Activated naive CD8-positive, alpha-beta T cell treated with anti-CD3 and anti-CD28 coated beads for 36 hours (primary cell): ENCODE measurements around the gene PLAC8L1. TPM values are rescaled to one million over a fixed set of nuclear protein-coding genes. Genes with fewer than 3 reads are reported as not detected.

Experiments used
- DNase-seq: peaks from one replicate; pipeline ENCODE4 v3.0.0; 2021
- H3K27ac Mint-ChIP-seq: one replicate; pipeline ENCODE4 v1.8.0; 2022; ENCODE audit warnings: mild to moderate bottlenecking, moderate library complexity, mixed read lengths
- H3K27me3 Mint-ChIP-seq: one replicate; pipeline ENCODE4 v1.8.0; 2022; ENCODE audit warnings: mild to moderate bottlenecking, mixed read lengths
- H3K36me3 Mint-ChIP-seq: one replicate; pipeline ENCODE4 v1.8.0; 2021; ENCODE audit warnings: mild to moderate bottlenecking, mixed read lengths
- H3K4me1 Mint-ChIP-seq: one replicate; pipeline ENCODE4 v1.8.0; 2021; ENCODE audit warnings: mixed read lengths
- H3K4me3 Mint-ChIP-seq: one replicate; pipeline ENCODE4 v1.8.0; 2022; ENCODE audit warnings: mild to moderate bottlenecking, moderate library complexity, mixed read lengths
- H3K9me3 Mint-ChIP-seq: one replicate; pipeline ENCODE4 v1.8.0; 2022; ENCODE audit warnings: mixed read lengths
- total RNA-seq, 2 experiments: library from RNA; stranded (reverse); gene quantifications; one replicate each; pipeline ENCODE4 v1.2.3, GENCODE V29; 2021

Gene PLAC8L1
- total RNA-seq, 2 experiments from 2014 or later, result 0.36 TPM; not detected in 1

DNA sequence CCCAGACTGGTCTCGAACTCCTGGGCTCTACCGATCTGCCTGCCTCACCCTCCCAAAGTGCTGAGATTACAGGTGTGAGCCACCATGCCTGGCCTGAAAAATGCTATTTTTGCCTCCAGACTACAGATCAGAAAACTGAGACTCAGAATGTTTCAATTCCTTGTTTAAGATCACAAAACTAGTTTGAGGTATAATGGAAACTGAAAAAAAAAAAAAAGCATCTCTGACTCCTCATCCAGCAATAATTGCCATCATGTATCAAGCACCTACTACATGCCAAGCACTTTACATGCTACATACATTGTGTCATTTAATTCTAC, 35.6 kb downstream of the PLAC8L1 start:
- peaks cover 3% of the 10 kb centered on the region for H3K27me3 Mint-ChIP-seq

GRCh38 chr5:146068977-146069779, 36.2 kb downstream of the PLAC8L1 start:
- H3K27ac Mint-ChIP-seq, result no peak overlapping the region
- no peaks in the 10 kb centered on the region for H3K36me3 Mint-ChIP-seq
- no peak overlapping the region for H3K4me3 Mint-ChIP-seq
- peaks cover 4% of the 10 kb centered on the region for H3K27me3 Mint-ChIP-seq
- no peaks in the 10 kb centered on the region for H3K4me1 Mint-ChIP-seq
- no peak for DNase-seq
- no peaks in the 10 kb centered on the region for H3K9me3 Mint-ChIP-seq

More for the DNA sequence above, 35.6 kb downstream of the PLAC8L1 start:
- DNase-seq, result no peak
- Mint-ChIP-seq H3K4me3 (no peak overlapping the region), H3K9me3 (no peaks in the 10 kb centered on the region), H3K27ac (no peak overlapping the region), H3K4me1 (no peaks in the 10 kb centered on the region), H3K36me3 (no peaks in the 10 kb centered on the region)

DNA sequence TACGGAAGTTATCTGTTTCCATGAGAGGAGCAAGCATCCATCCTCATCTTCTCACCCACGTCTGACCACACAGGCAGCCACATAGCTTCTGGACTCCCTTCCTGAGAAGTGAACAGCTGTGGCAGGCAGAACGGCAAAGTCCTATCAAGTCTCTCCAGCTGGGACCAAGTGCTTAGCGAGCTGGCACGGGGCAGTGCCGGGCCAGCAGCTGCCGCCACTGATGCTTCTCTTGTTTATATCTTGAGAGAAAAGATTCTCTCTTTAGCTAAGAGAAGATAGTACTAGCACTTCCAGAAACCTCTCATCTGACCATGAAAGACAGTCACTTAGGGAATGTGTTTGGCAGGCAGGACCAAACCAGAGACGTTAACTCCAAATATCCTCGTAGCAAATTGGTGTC, 37.2 kb downstream of the PLAC8L1 start:
- H3K27me3 Mint-ChIP-seq, result peaks cover 4% of the 10 kb centered on the region
- H3K4me1 Mint-ChIP-seq, result no peaks in the 10 kb centered on the region
- no peak for DNase-seq

GRCh38 chr5:146066968-146067367, 38.4 kb downstream of the PLAC8L1 start:
- Mint-ChIP-seq H3K9me3 (no peaks in the 10 kb centered on the region), H3K36me3 (no peaks in the 10 kb centered on the region), H3K4me1 (no peaks in the 10 kb centered on the region), H3K27me3 (peaks cover 4% of the 10 kb centered on the region), H3K4me3 (no peak overlapping the region), H3K27ac (no peak overlapping the region)
- DNase-seq, result no peak

More for the DNA sequence above, 37.2 kb downstream of the PLAC8L1 start:
- H3K27ac Mint-ChIP-seq, result no peak overlapping the region
- no peak overlapping the region for H3K4me3 Mint-ChIP-seq
- H3K36me3 Mint-ChIP-seq, result no peaks in the 10 kb centered on the region
- H3K9me3 Mint-ChIP-seq, result no peaks in the 10 kb centered on the region

DNA sequence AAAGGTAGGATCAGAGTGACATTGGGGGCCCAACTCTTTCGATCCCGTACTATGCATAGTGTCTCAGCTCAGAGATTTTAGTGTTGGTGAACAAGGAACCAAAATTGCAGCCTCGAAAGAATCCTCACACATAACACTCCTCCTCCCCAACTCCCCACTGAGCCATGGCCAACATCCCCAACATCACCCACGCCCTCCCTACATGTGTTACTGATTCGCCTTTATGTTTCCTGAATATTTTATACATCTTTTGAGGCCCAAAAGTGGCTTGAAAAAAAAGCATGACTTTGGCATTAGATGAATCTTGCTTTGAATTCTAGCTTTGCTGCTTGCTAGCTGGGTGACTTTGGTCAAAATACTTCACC, 45.2 kb downstream of the PLAC8L1 start:
- no peaks in the 10 kb centered on the region for H3K36me3 Mint-ChIP-seq
- peaks cover 12% of the 10 kb centered on the region for H3K27me3 Mint-ChIP-seq
- H3K27ac Mint-ChIP-seq, result no peak overlapping the region

GRCh38 chr5:146059460-146060220, 45.7 kb downstream of the PLAC8L1 start:
- DNase-seq, result no peak
- H3K4me1 Mint-ChIP-seq, result no peaks in the 10 kb centered on the region
- no peak overlapping the region for H3K4me3 Mint-ChIP-seq
- H3K27me3 Mint-ChIP-seq, result peaks cover 9% of the 10 kb centered on the region
- H3K9me3 Mint-ChIP-seq, result no peaks in the 10 kb centered on the region
- H3K36me3 Mint-ChIP-seq, result no peaks in the 10 kb centered on the region
- H3K27ac Mint-ChIP-seq, result no peak overlapping the region

More for the DNA sequence above, 45.2 kb downstream of the PLAC8L1 start:
- H3K4me1 Mint-ChIP-seq, result no peaks in the 10 kb centered on the region
- no peak overlapping the region for H3K4me3 Mint-ChIP-seq
- H3K9me3 Mint-ChIP-seq, result no peaks in the 10 kb centered on the region
- no peak for DNase-seq

GRCh38 chr5:146055432-146055831, 49.9 kb downstream of the PLAC8L1 start:
- Mint-ChIP-seq H3K9me3 (no peaks in the 10 kb centered on the region), H3K36me3 (no peaks in the 10 kb centered on the region), H3K27me3 (peaks cover 9% of the 10 kb centered on the region), H3K27ac (no peak overlapping the region), H3K4me3 (no peak overlapping the region), H3K4me1 (no peaks in the 10 kb centered on the region)
- no peak for DNase-seq

GRCh38 chr5:146052780-146053179, 52.6 kb downstream of the PLAC8L1 start:
- Mint-ChIP-seq H3K4me3 (no peak overlapping the region), H3K4me1 (no peaks in the 10 kb centered on the region)

GRCh38 chr5:146051678-146052077, 53.7 kb downstream of the PLAC8L1 start:
- no peaks in the 10 kb centered on the region for H3K36me3 Mint-ChIP-seq
- H3K27ac Mint-ChIP-seq, result no peak overlapping the region
- no peaks in the 10 kb centered on the region for H3K4me1 Mint-ChIP-seq
- H3K4me3 Mint-ChIP-seq, result no peak overlapping the region
- peaks cover 12% of the 10 kb centered on the region for H3K27me3 Mint-ChIP-seq
- no peaks in the 10 kb centered on the region for H3K9me3 Mint-ChIP-seq
- DNase-seq, result no peak

More at GRCh38 chr5:146052780-146053179, 52.6 kb downstream of the PLAC8L1 start:
- peaks cover 12% of the 10 kb centered on the region for H3K27me3 Mint-ChIP-seq
- DNase-seq, result no peak
- H3K9me3 Mint-ChIP-seq, result no peaks in the 10 kb centered on the region
- no peak overlapping the region for H3K27ac Mint-ChIP-seq
- no peaks in the 10 kb centered on the region for H3K36me3 Mint-ChIP-seq

- Mint-ChIP-seq H3K9me3 (no peaks in the 10 kb centered on the region), H3K36me3 (no peaks in the 10 kb centered on the region), H3K27ac (no peak overlapping the region), H3K27me3 (peaks cover 12% of the 10 kb centered on the region), H3K4me1 (no peaks in the 10 kb centered on the region), H3K4me3 (no peak overlapping the region)
- no peak for DNase-seq
These were observed 55.3 kb downstream of the PLAC8L1 start for GRCh38 chr5:146050086-146050485.

- Mint-ChIP-seq H3K4me3 (no peak overlapping the region), H3K27ac (no peak overlapping the region), H3K9me3 (no peaks in the 10 kb centered on the region), H3K36me3 (no peaks in the 10 kb centered on the region), H3K27me3 (peaks cover 12% of the 10 kb centered on the region), H3K4me1 (no peaks in the 10 kb centered on the region)
- DNase-seq, result no peak
These were observed 55.7 kb downstream of the PLAC8L1 start for GRCh38 chr5:146049704-146050026.

DNA sequence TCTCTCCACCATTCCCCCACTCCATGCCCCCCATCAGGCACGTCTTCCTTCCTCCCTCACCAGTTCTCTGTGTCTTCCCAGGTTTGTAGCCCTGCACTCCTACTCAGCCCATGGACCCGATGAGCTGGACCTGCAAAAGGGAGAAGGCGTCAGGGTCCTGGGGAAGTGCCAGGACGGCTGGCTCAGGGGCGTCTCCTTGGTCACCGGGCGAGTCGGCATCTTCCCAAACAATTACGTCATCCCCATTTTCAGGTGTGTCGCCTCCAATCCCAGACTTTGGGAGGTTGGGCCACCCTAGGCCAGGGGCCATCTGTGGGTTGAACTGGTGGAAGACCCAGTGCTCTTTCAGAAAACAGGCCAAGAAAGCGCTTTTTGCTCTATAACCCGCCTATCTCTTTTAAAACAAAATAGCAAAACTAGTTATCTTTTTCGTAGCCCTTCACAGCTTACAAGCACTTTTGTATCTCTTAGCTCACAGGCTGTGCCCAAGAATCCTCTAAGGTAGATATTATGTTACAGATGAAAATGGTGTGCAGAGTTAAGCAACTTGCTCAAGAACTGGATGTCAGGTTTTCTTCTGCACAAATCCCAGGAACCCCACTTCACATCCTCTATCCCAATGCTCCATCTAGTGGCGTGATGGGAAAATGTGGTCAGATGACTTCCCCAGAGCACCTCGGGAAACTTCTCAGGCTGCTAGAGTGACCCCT, 56.2 kb downstream of the PLAC8L1 start:
- DNase-seq, result peak; percentile 11
- H3K4me1 Mint-ChIP-seq, result no peaks in the 10 kb centered on the region

DNA sequence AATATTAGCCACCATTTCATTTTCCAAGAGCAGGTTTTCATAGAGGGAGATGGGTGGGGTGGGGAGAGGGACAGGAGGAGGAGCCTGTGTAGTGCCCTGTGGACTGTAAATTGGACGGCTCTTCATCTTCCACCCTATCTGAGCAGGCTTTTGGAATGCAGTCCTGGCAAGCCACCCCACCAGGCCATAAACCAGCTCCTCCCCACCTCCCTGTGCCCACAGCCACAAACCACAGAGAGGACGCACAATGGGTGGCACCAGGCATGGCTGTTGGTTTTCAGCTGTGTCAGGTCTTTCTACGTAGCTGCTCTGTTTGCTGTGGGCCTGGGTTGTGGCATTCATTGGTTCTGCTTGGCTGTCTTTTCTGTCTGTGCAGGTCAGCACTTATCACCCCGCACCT, 58.0 kb downstream of the PLAC8L1 start:
- Mint-ChIP-seq H3K27me3 (peaks cover 12% of the 10 kb centered on the region), H3K4me1 (no peaks in the 10 kb centered on the region), H3K4me3 (no peak overlapping the region), H3K36me3 (no peaks in the 10 kb centered on the region), H3K27ac (no peak overlapping the region), H3K9me3 (no peaks in the 10 kb centered on the region)
- DNase-seq, result no peak

More for the DNA sequence above, 56.2 kb downstream of the PLAC8L1 start:
- Mint-ChIP-seq H3K4me3 (no peak overlapping the region), H3K27ac (no peak overlapping the region), H3K9me3 (no peaks in the 10 kb centered on the region), H3K27me3 (peaks cover 12% of the 10 kb centered on the region), H3K36me3 (no peaks in the 10 kb centered on the region)

DNA sequence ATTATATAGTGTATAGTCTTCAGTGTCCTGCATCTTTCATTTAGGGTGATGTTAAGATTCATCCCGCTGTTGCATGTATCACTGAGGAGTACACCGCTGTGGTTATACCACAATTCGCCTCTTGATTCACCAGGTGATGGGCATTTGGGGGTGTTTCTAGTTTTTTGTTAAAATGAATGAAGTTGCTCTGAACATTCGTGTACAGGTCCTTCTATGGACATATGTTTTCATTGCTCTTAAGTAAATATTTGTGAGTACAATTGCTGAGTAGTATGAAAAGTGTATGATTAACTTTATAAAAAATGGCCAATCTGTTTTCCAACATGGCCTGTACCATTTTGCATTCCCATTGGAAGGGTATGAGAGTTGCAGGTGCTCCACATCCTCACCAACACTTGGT, 61.7 kb downstream of the PLAC8L1 start:
- DNase-seq, result no peak
- Mint-ChIP-seq H3K27me3 (peaks cover 3% of the 10 kb centered on the region), H3K4me1 (no peaks in the 10 kb centered on the region), H3K4me3 (no peak overlapping the region), H3K36me3 (no peaks in the 10 kb centered on the region), H3K27ac (no peak overlapping the region), H3K9me3 (no peaks in the 10 kb centered on the region)

DNA sequence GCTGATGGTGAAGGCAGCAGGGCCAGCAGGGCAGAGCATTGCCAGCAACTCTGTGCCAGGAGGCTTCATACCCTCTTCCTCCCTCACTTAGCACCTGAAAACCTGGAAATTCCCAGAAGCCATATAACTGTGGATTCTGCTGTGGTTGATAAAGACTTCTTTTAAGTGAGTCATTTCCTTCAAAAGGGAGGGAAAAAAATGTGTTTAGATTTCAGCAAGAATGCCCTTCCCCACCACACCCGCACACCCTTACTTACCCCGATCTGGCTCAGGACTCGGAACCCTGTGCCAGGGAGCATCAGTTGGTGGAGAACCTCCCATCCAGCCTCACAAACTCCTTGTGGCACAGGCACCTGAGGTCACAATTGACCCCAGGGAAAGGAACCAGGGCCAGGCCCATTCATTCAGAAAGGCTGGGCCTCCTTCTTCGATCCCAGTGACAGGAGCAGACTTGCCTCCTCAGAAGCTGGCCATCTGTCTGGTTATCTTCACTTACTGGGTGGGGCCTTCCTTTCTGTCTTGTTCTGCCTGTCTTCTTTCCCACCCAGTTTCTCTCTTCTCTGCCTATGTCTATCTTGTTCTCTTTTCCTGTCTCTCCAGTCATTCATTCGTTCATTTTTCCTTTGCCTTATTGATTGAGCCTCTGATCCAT, 62.6 kb downstream of the PLAC8L1 start:
- H3K27me3 Mint-ChIP-seq, result no peaks in the 10 kb centered on the region
- H3K27ac Mint-ChIP-seq, result no peak overlapping the region
- DNase-seq, result no peak
- no peaks in the 10 kb centered on the region for H3K4me1 Mint-ChIP-seq
- H3K4me3 Mint-ChIP-seq, result no peak overlapping the region
- no peaks in the 10 kb centered on the region for H3K9me3 Mint-ChIP-seq
- no peaks in the 10 kb centered on the region for H3K36me3 Mint-ChIP-seq
